Measurements from ENCODE around the gene SNX25. TPM values are rescaled to one million over a fixed set of nuclear protein-coding genes. Genes with fewer than 3 reads are reported as not detected.

Gene SNX25
- polyA plus RNA-seq, 1 donor (not counting 4 experiments of a cell fraction or from before 2014, with no cell fraction given), result 5.0 TPM

GRCh38 chr4:185382754-185383153, 173.4 kb downstream of the SNX25 start:
- no peaks in the 10 kb centered on the region for H3K79me2 ChIP-seq (ENCODE audit: control insufficient read depth, insufficient read depth, low read length)
- H3K9me1 ChIP-seq (ENCODE audit: control insufficient read depth, extremely low read depth, insufficient read depth, low read length), result no peaks in the 10 kb centered on the region
- H3K4me3 ChIP-seq (ENCODE audit: control insufficient read depth in 2 of 3, extremely low read depth in 1 of 3, insufficient read depth in 2 of 3, low read depth in 1 of 3, low read length in 3 of 3), result no peak overlapping the region
- H3K36me3 ChIP-seq (ENCODE audit: control insufficient read depth in 2 of 2, extremely low read depth in 1 of 2, insufficient read depth in 2 of 2, low read length in 2 of 2), result peaks cover 0 to 4% of the 10 kb centered on the region in 2 experiments
- H3K9ac ChIP-seq (ENCODE audit: control insufficient read depth, extremely low read depth, insufficient read depth, low read length), result no peak overlapping the region
- TF ChIP-seq CTCF (optimal IDR thresholded peaks at IDR 0.05 in 1 of 3, IDR thresholded peaks at IDR 0.05 in 1 of 3, conservative IDR thresholded peaks at IDR 0.05 in 1 of 3; ENCODE audit: extremely low read depth in 1 of 3, insufficient read depth in 2 of 3, low read length in 3 of 3), result no peak
- TF ChIP-seq EZH2 (IDR thresholded peaks at IDR 0.05; ENCODE audit: low read length), result no peak
- H2AFZ ChIP-seq (ENCODE audit: control insufficient read depth, low read length), result no peak overlapping the region
- H3K4me1 ChIP-seq (ENCODE audit: control insufficient read depth, extremely low read depth, insufficient read depth, low read length), result peaks cover 11% of the 10 kb centered on the region
- dilution Hi-C loops (cut with MboI; ENCODE audit: extremely low pct_ligation_motif_present, low sequenced_read_pairs), result no loop called here
- no peak overlapping the region for H3K4me2 ChIP-seq (ENCODE audit: control insufficient read depth, extremely low read depth, insufficient read depth, low read depth, low read length)
- H4K20me1 ChIP-seq (ENCODE audit: control insufficient read depth, extremely low read depth, insufficient read depth, low read length), result no peaks in the 10 kb centered on the region
- DNase-seq (ENCODE audit: low read depth, low spot score), result no peak
- FAIRE-seq, result no peak
- H3K9me3 ChIP-seq (ENCODE audit: control insufficient read depth, low read depth, low read length), result no peaks in the 10 kb centered on the region
- no peaks in the 10 kb centered on the region for H3K27me3 ChIP-seq (ENCODE audit: control insufficient read depth, extremely low read depth, insufficient read depth, low read length)
- no peak overlapping the region for H3K27ac ChIP-seq (ENCODE audit: control insufficient read depth, insufficient read depth, low read length)

- Histone ChIP-seq H4K20me1 (ENCODE audit: control insufficient read depth, extremely low read depth, insufficient read depth, low read length) (no peaks in the 10 kb centered on the region), H3K4me1 (ENCODE audit: control insufficient read depth, extremely low read depth, insufficient read depth, low read length) (peaks cover 11% of the 10 kb centered on the region), H3K4me3 (ENCODE audit: control insufficient read depth in 2 of 3, extremely low read depth in 1 of 3, insufficient read depth in 2 of 3, low read depth in 1 of 3, low read length in 3 of 3) (no peak overlapping the region), H3K9me1 (ENCODE audit: control insufficient read depth, extremely low read depth, insufficient read depth, low read length) (no peaks in the 10 kb centered on the region), H3K9me3 (ENCODE audit: control insufficient read depth, low read depth, low read length) (no peaks in the 10 kb centered on the region), H3K27ac (ENCODE audit: control insufficient read depth, insufficient read depth, low read length) (no peak overlapping the region), H3K4me2 (ENCODE audit: control insufficient read depth, extremely low read depth, insufficient read depth, low read depth, low read length) (peak overlapping the region; percentile 13), H3K9ac (ENCODE audit: control insufficient read depth, extremely low read depth, insufficient read depth, low read length) (no peak overlapping the region), H3K36me3 (ENCODE audit: control insufficient read depth in 2 of 2, extremely low read depth in 1 of 2, insufficient read depth in 2 of 2, low read length in 2 of 2) (peaks cover 0 to under 1% of the 10 kb centered on the region in 2 experiments), H3K27me3 (ENCODE audit: control insufficient read depth, extremely low read depth, insufficient read depth, low read length) (no peaks in the 10 kb centered on the region), H2AFZ (ENCODE audit: control insufficient read depth, low read length) (no peak overlapping the region), H3K79me2 (ENCODE audit: control insufficient read depth, insufficient read depth, low read length) (no peaks in the 10 kb centered on the region)
- TF ChIP-seq EZH2 (IDR thresholded peaks at IDR 0.05; ENCODE audit: low read length), result no peak
- no peak for TF ChIP-seq CTCF (optimal IDR thresholded peaks at IDR 0.05 in 1 of 3, IDR thresholded peaks at IDR 0.05 in 1 of 3, conservative IDR thresholded peaks at IDR 0.05 in 1 of 3; ENCODE audit: extremely low read depth in 1 of 3, insufficient read depth in 2 of 3, low read length in 3 of 3)
- dilution Hi-C loops (cut with MboI; ENCODE audit: extremely low pct_ligation_motif_present, low sequenced_read_pairs), result no loop called here
- peak; percentile 55 for FAIRE-seq
- DNase-seq (ENCODE audit: low read depth, low spot score), result no peak
Measured at GRCh38 chr4:185383451-185383850, 174.1 kb downstream of the SNX25 start.
